GM06990 (cell line): Measurements from ENCODE around the gene RIOK3.

Experiments
- DNase-seq: peaks from one replicate; pipeline ENCODE4 v3.0.0-alpha.2; 2011; ENCODE audit not compliant: insufficient read length; ENCODE audit errors: extremely low read depth
- H3K27me3 ChIP-seq: replicated peaks from 2 replicates; pipeline ENCODE4 v1.6.0; 2011; ENCODE audit warnings: low read length; ENCODE audit not compliant: control insufficient read depth, insufficient read depth
- H3K36me3 ChIP-seq: 2 replicates; pipeline ENCODE4 v1.5.1; 2011; ENCODE audit warnings: low read length; ENCODE audit not compliant: control insufficient read depth, insufficient read depth
- H3K4me3 ChIP-seq: replicated peaks from 2 replicates; pipeline ENCODE4 v1.5.1; 2011; ENCODE audit warnings: low read depth, mild to moderate bottlenecking, control low read depth, low read length
- TF ChIP-seq, protein P1 (sequence below): IDR thresholded peaks from 2 replicates; pipeline ENCODE4 v1.5.1; 2011; ENCODE audit warnings: low read length, control low read depth, mild to moderate bottlenecking, inconsistent platforms; ENCODE audit not compliant: insufficient read depth, poor library complexity, severe bottlenecking

RIOK3 gene

DNA sequence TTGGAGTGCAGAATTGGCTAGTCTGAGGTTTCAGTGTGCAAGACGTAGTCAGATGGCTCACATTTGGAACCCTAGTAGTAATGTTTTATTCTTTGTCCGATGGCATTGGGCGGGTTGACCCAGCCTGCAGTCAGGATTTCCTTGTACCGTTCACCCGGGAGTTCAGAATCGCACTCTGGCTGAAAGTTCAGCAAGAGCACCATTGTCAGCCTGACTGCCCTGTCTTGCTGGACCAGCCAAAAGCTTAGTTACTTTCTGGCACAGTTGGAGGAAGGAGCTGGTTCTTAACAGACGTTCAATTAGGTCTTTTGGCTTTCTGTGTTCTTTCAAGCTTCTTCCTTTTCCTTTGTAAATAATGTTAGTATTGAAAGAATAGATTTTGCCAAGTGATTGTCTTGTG is 68.8 kb downstream of the RIOK3 start:
- Histone ChIP-seq H3K36me3 (peaks cover 30% of the 10 kb centered on the region), H3K27me3 (no peaks in the 10 kb centered on the region), H3K4me3 (no peak overlapping the region)
- TF ChIP-seq, protein P1, sequence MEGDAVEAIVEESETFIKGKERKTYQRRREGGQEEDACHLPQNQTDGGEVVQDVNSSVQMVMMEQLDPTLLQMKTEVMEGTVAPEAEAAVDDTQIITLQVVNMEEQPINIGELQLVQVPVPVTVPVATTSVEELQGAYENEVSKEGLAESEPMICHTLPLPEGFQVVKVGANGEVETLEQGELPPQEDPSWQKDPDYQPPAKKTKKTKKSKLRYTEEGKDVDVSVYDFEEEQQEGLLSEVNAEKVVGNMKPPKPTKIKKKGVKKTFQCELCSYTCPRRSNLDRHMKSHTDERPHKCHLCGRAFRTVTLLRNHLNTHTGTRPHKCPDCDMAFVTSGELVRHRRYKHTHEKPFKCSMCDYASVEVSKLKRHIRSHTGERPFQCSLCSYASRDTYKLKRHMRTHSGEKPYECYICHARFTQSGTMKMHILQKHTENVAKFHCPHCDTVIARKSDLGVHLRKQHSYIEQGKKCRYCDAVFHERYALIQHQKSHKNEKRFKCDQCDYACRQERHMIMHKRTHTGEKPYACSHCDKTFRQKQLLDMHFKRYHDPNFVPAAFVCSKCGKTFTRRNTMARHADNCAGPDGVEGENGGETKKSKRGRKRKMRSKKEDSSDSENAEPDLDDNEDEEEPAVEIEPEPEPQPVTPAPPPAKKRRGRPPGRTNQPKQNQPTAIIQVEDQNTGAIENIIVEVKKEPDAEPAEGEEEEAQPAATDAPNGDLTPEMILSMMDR: no peak
- no peak for DNase-seq

DNA sequence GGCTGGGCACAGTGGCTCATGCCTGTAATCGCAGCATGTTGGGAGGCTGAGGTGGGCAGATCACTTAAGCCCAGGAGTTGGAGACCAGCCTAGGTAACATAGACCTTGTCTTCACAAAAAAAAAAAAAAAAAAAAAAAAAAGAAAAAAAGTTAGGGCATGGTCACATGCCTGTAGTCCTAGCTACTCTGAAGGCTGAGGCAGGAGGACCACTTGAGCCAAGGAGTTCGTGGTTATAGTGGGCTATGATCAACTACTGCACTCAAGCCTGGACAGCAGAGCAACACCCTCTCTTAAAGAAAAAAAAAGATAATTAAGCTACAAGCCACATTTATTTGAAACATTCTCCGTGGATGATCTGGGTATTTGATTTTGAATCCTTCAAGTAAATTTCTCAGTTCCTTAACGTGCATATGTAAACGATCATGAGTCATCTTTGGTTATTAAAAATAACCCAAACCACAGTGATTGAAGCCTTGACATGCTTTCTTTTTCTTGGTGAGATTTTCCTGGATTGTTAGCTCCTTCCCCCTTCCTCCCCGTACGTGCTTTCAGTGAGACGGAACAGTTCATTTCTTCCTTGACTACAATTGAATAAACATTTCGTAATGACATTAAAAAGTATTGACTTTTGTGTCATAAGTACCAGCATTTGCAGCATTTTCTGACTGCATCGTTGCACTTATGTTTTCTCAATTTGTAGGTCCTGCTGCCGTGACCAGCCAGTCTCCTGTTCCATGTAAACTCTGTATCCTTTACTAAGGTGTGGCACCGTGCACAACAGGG is 70.5 kb downstream of the RIOK3 start:
- no peak for DNase-seq
- peaks cover 28% of the 10 kb centered on the region for H3K36me3 ChIP-seq
- no peak overlapping the region for H3K4me3 ChIP-seq

DNA sequence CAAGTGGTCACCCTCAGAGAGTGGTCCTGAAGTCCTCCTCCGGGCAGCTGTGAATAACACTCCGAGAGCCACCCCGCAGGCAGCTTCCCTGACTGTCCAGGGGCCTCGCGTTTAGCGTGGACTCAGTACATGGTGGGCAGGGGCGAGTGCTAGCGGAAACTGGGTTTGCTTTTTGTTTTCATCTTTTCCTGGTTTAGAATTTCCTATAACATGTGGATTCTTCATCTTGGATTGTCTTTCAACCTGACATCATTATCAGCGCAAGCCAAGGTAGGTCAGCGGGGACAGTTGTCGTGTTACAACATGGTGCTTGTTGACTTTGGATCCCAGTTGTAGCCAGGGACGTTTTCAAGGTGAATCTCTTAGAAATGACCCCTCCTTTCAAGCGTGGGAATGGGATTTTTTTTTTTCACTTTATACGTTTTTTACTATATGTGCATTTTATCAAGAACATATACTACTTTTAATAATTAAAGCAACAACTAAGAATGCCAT is 71.2 kb downstream of the RIOK3 start:
- no peaks in the 10 kb centered on the region for H3K27me3 ChIP-seq
- DNase-seq: no peak
- TF ChIP-seq, protein P1: no peak
- H3K4me3 ChIP-seq: no peak overlapping the region
- H3K36me3 ChIP-seq: peaks cover 27% of the 10 kb centered on the region

More for the DNA sequence above, 70.5 kb downstream of the RIOK3 start:
- no peaks in the 10 kb centered on the region for H3K27me3 ChIP-seq
- TF ChIP-seq, protein P1: no peak

DNA sequence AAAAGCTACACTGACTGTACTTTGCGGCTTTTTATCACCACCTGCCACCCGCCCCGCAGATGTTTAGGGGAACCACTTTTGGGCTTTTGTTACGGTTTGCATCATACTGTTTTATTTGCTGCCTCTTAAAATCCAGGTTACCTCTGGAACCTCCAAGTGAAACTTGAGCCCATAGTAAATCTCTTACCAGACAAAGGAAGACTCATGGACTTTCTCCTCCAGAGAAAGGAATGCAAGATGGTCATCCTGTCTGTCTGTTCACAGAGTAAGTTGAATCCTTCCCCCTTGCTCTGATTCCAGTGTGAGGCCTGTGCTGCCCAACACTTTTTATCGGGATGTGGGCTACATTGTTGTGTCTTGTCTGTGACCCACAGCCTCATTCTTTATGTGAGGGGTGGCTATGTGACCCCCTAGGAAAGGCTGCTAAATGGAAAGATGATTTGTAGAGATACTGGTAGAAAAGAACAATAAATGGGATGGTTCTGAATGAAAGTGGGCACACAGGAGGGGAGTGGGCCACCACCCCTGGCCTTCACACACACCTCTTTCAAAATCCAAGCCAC is 73.5 kb downstream of the RIOK3 start:
- no peak for DNase-seq
- TF ChIP-seq, protein P1: no peak
- Histone ChIP-seq H3K4me3 (no peak overlapping the region), H3K36me3 (peaks cover 34% of the 10 kb centered on the region), H3K27me3 (no peaks in the 10 kb centered on the region)

DNA sequence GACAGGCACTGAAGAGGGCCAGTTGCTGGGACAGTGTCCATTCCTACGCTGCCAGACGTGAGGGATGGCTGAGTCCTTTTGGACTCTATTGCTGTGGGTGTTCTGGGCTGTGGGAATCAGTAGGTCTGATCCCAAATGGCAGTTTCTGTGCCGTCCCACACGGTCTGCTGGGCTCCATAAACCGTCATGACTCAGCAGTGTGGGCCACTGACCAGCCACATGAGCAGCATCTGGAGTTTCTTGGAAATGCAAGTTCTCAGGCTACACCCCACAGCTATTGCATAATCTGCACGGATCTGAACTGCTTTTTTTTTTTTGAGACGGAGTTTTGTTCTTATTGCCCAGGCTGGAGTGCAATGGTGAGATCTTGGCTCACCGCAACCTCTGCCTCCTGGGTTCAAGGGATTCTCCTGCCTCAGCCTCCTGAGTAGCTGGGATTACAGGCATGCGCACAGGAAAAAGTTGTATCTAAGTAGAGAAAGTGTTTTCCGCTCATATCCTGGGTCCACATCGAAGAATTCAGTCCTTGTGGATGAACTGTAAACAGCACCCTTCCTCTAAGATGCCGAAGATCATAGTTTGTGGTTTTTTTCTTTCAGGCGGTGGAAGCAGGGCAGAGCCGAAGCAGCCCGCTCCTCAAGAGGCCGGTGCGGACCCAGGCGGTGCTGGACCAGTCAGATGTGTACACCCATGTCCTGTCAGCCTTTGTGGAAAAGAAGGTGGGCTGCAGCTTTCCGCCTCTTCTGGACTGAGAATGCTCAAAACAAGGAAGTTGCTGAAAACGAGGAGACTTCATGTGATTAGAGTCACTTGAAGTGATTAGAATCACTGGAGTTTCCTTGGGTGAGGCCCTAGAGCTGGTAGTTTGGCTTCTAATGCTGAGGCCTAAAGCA is 75.7 kb downstream of the RIOK3 start:
- DNase-seq: no peak
- H3K27me3 ChIP-seq: no peaks in the 10 kb centered on the region
- TF ChIP-seq, protein P1: no peak
- no peak overlapping the region for H3K4me3 ChIP-seq
- H3K36me3 ChIP-seq: peaks cover 37% of the 10 kb centered on the region
